NCI-H748 treated with DMSO at 0.1 percent for 48 hours (cell line): Measurements from ENCODE around the gene FRMD7.

Source experiments
- DNase-seq: peaks from one replicate; lab custom pipeline; 2025; lab: John Stamatoyannopoulos, UW

FRMD7 gene

GRCh38 chrX:132033166-132033565 is 94.7 kb downstream of the FRMD7 start:
- no peak for DNase-seq

DNA sequence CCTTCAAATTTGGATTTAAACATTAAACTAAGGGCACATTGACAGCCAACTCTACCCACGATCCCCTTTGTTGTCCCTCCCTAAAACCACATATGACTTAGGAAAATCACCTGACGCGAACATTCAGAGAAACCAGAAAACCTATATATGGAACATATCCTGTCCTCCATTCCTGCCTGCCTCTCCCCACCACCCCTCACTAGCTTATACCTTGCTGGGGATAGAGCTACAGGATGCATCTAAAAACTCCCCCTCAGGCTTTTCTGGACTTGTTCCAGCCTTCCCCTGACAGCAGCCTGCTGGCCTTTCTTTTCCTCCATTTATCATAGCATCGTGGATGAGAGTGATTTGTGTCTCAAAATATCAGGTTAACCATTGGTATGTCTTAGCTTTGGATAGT is 96.0 kb downstream of the FRMD7 start:
- DNase-seq, result no peak

DNA sequence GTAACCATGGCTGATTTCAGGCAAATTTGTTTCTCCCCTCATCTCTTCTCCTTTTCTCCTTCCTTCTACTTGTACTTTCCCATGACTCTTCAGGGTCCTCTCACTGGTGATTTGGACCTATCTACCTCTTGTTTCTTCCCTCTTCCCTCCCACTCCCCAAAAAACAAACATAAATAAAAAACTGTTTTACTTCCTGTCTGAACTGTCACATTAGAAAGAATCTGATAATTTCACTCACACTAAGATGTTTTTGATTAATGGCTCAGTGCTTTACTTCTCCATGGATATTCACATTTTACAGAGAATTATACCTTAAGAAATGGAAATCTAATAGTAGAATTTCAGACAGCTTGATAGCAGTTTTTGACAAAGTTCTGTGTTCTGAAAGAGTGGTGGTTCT is 97.6 kb downstream of the FRMD7 start:
- no peak for DNase-seq
